Activated T-cell treated with anti-CD3 and anti-CD28 coated beads, Interleukin-2, amount 50 U/mL, for 72 hours (primary cell): ENCODE measurements around the gene HS3ST5. TPM values are rescaled to one million over a fixed set of nuclear protein-coding genes. Genes with fewer than 3 reads are reported as not detected.
"Not testable (repeated sequence)": the region's sequence is repeated elsewhere in the genome, so short reads cannot be mapped to it uniquely, and the experiment has no call there.

Experiments used
- ATAC-seq, 2 donors: fragments of 150-1000 bp; cut with Tn5 transposase; replicated peaks in 1 of 2; 2 replicates each; pipeline ENCODE4 v1.10.0; 2021; ENCODE audit warnings: moderate library complexity in 2 of 2, mild to moderate bottlenecking in 1 of 2
- DNase-seq, 2 donors: peaks; one replicate each; pipeline ENCODE4 v3.0.0; 2021 to 2022; ENCODE audit warnings: mixed read lengths in 1 of 2
- H3K27ac Mint-ChIP-seq: one replicate; pipeline ENCODE4 v1.8.0; 2022; ENCODE audit warnings: mild to moderate bottlenecking, moderate library complexity, mixed read lengths
- H3K27me3 Mint-ChIP-seq: one replicate; pipeline ENCODE4 v1.8.0; 2022; ENCODE audit warnings: low read depth, mixed read lengths
- H3K36me3 Mint-ChIP-seq, 2 donors: one replicate each; pipeline ENCODE4 v1.8.0; 2022; ENCODE audit warnings: mixed read lengths in 2 of 2, mild to moderate bottlenecking in 1 of 2; ENCODE audit not compliant: insufficient read depth in 2 of 2
- H3K4me1 Mint-ChIP-seq: one replicate; pipeline ENCODE4 v1.8.0; 2022; ENCODE audit warnings: low read depth, mixed read lengths
- H3K4me3 Mint-ChIP-seq, 2 donors: one replicate each; pipeline ENCODE4 v1.8.0; 2022; ENCODE audit warnings: mild to moderate bottlenecking in 2 of 2, mixed read lengths in 2 of 2, moderate library complexity in 2 of 2
- H3K9me3 Mint-ChIP-seq, 2 donors: one replicate each; pipeline ENCODE4 v1.8.0; 2022; ENCODE audit warnings: mixed read lengths in 2 of 2
- total RNA-seq, 2 donors: library from RNA; stranded (reverse); gene quantifications; one replicate each; pipeline ENCODE4 v1.2.3, GENCODE V29; 2022

The HS3ST5 gene
- total RNA-seq, 2 donors from 2014 or later, result not detected

- ATAC-seq, result no peak
- no peak overlapping the region for H3K4me3 Mint-ChIP-seq
- H3K27ac Mint-ChIP-seq, result no peak overlapping the region
- no peaks in the 10 kb centered on the region for H3K9me3 Mint-ChIP-seq
- no peak for DNase-seq
- no peaks in the 10 kb centered on the region for H3K36me3 Mint-ChIP-seq
- H3K4me1 Mint-ChIP-seq, result no peaks in the 10 kb centered on the region
- peaks cover 6% of the 10 kb centered on the region for H3K27me3 Mint-ChIP-seq
Observed at GRCh38 chr6:114162691-114163347, 180.0 kb downstream of the HS3ST5 start.

GRCh38 chr6:114160881-114161280 lies 181.9 kb downstream of the HS3ST5 start:
- Mint-ChIP-seq H3K36me3 (no peaks in the 10 kb centered on the region), H3K27me3 (peaks cover 8% of the 10 kb centered on the region), H3K4me3 (no peak overlapping the region), H3K9me3 (no peaks in the 10 kb centered on the region), H3K4me1 (no peaks in the 10 kb centered on the region), H3K27ac (no peak overlapping the region)
- DNase-seq, result no peak
- no peak for ATAC-seq

- H3K27me3 Mint-ChIP-seq, result peaks cover 8% of the 10 kb centered on the region
- no peaks in the 10 kb centered on the region for H3K36me3 Mint-ChIP-seq
- ATAC-seq (no peak), DNase-seq (no peak)
- H3K4me3 Mint-ChIP-seq, result no peak overlapping the region
- no peaks in the 10 kb centered on the region for H3K4me1 Mint-ChIP-seq
- H3K27ac Mint-ChIP-seq, result no peak overlapping the region
- no peaks in the 10 kb centered on the region for H3K9me3 Mint-ChIP-seq
Observed at GRCh38 chr6:114159727-114160126, 183.1 kb downstream of the HS3ST5 start.

GRCh38 chr6:114158838-114159694 lies 183.8 kb downstream of the HS3ST5 start:
- no peaks in the 10 kb centered on the region for H3K9me3 Mint-ChIP-seq
- no peak overlapping the region for H3K4me3 Mint-ChIP-seq
- no peaks in the 10 kb centered on the region for H3K4me1 Mint-ChIP-seq
- DNase-seq (no peak), ATAC-seq (no peak)
- no peaks in the 10 kb centered on the region for H3K36me3 Mint-ChIP-seq
- H3K27me3 Mint-ChIP-seq, result peaks cover 8% of the 10 kb centered on the region
- H3K27ac Mint-ChIP-seq, result no peak overlapping the region

GRCh38 chr6:114158411-114158810 lies 184.4 kb downstream of the HS3ST5 start:
- Mint-ChIP-seq H3K4me3 (no peak overlapping the region), H3K27ac (no peak overlapping the region), H3K9me3 (no peaks in the 10 kb centered on the region), H3K4me1 (no peaks in the 10 kb centered on the region), H3K27me3 (peaks cover 8% of the 10 kb centered on the region), H3K36me3 (no peaks in the 10 kb centered on the region)
- ATAC-seq (no peak), DNase-seq (no peak)

- DNase-seq (no peak), ATAC-seq (no peak)
- H3K4me1 Mint-ChIP-seq, result no peaks in the 10 kb centered on the region
- peaks cover 8% of the 10 kb centered on the region for H3K27me3 Mint-ChIP-seq
- H3K4me3 Mint-ChIP-seq, result no peak overlapping the region
- H3K9me3 Mint-ChIP-seq, result no peaks in the 10 kb centered on the region
- H3K36me3 Mint-ChIP-seq, result no peaks in the 10 kb centered on the region
- H3K27ac Mint-ChIP-seq, result no peak overlapping the region
Observed at GRCh38 chr6:114157848-114158247, 185.0 kb downstream of the HS3ST5 start.

GRCh38 chr6:114155763-114156162 lies 187.1 kb downstream of the HS3ST5 start:
- no peak overlapping the region for H3K4me3 Mint-ChIP-seq
- H3K4me1 Mint-ChIP-seq, result no peaks in the 10 kb centered on the region
- no peak overlapping the region for H3K27ac Mint-ChIP-seq
- H3K9me3 Mint-ChIP-seq, result no peaks in the 10 kb centered on the region
- DNase-seq (no peak), ATAC-seq (no peak)
- H3K36me3 Mint-ChIP-seq, result no peaks in the 10 kb centered on the region
- H3K27me3 Mint-ChIP-seq, result peaks cover 8% of the 10 kb centered on the region

- Mint-ChIP-seq H3K4me1 (no peaks in the 10 kb centered on the region), H3K27me3 (peaks cover 8% of the 10 kb centered on the region), H3K4me3 (no peak overlapping the region), H3K27ac (no peak overlapping the region), H3K9me3 (no peaks in the 10 kb centered on the region), H3K36me3 (no peaks in the 10 kb centered on the region)
- no peak for DNase-seq
- ATAC-seq, result no peak
Observed at GRCh38 chr6:114154812-114155211, 188.0 kb downstream of the HS3ST5 start.

GRCh38 chr6:114153448-114153847 lies 189.4 kb downstream of the HS3ST5 start:
- no peak for DNase-seq
- no peaks in the 10 kb centered on the region for H3K36me3 Mint-ChIP-seq
- no peak for ATAC-seq
- H3K4me1 Mint-ChIP-seq, result no peaks in the 10 kb centered on the region
- no peak overlapping the region for H3K4me3 Mint-ChIP-seq
- peaks cover 8% of the 10 kb centered on the region for H3K27me3 Mint-ChIP-seq
- H3K27ac Mint-ChIP-seq, result no peak overlapping the region
- no peaks in the 10 kb centered on the region for H3K9me3 Mint-ChIP-seq

GRCh38 chr6:114151064-114151690 lies 191.6 kb downstream of the HS3ST5 start:
- Mint-ChIP-seq H3K9me3 (peaks cover 0 to 2% of the 10 kb centered on the region in 2 donors), H3K4me1 (no peaks in the 10 kb centered on the region), H3K27ac (no peak overlapping the region), H3K36me3 (peaks cover 0 to 3% of the 10 kb centered on the region in 2 donors), H3K4me3 (no peak overlapping the region), H3K27me3 (no peaks in the 10 kb centered on the region)
- no peak for DNase-seq
- no peak for ATAC-seq

GRCh38 chr6:114149182-114149581 lies 193.6 kb downstream of the HS3ST5 start:
- H3K27ac Mint-ChIP-seq, H3K36me3 Mint-ChIP-seq, H3K4me1 Mint-ChIP-seq, H3K4me3 Mint-ChIP-seq, H3K9me3 Mint-ChIP-seq, H3K27me3 Mint-ChIP-seq, ATAC-seq, DNase-seq: not testable (repeated sequence)

GRCh38 chr6:114144887-114145851 lies 197.7 kb downstream of the HS3ST5 start:
- peaks cover 4% of the 10 kb centered on the region for H3K27me3 Mint-ChIP-seq
- no peaks in the 10 kb centered on the region for H3K4me1 Mint-ChIP-seq
- H3K4me3 Mint-ChIP-seq, result no peak overlapping the region
- H3K9me3 Mint-ChIP-seq, result peaks cover 2 to 4% of the 10 kb centered on the region in 2 donors
- DNase-seq (no peak), ATAC-seq (no peak)
- no peak overlapping the region for H3K27ac Mint-ChIP-seq
- peaks cover 1 to 3% of the 10 kb centered on the region in 2 donors for H3K36me3 Mint-ChIP-seq
